HG03432 (cell line): Measurements from ENCODE around the gene IGFL4.

Experiments
- ATAC-seq: cut with Tn5 transposase; IDR thresholded peaks from one replicate; pipeline ENCODE4 v1.9.1; 2021; ENCODE audit warnings: mild to moderate bottlenecking, moderate library complexity; ENCODE audit not compliant: unreplicated experiment

Gene IGFL4

GRCh38 chr19:46065486-46066071, 24.8 kb upstream of the IGFL4 start:
- no peak for ATAC-seq

- no peak for ATAC-seq
Observed at GRCh38 chr19:46063201-46063600, 22.4 kb upstream of the IGFL4 start.

- no peak for ATAC-seq
Observed at GRCh38 chr19:46060012-46060411, 19.2 kb upstream of the IGFL4 start.

- ATAC-seq, result no peak
Observed at GRCh38 chr19:46058778-46059177, 18.0 kb upstream of the IGFL4 start.

GRCh38 chr19:46056536-46056935, 15.7 kb upstream of the IGFL4 start:
- no peak for ATAC-seq

- ATAC-seq, result no peak
Observed at GRCh38 chr19:46052896-46053295, 12.1 kb upstream of the IGFL4 start.

- ATAC-seq, result no peak
Observed at GRCh38 chr19:46049597-46049996, 8.8 kb upstream of the IGFL4 start.

- ATAC-seq, result no peak
Observed at GRCh38 chr19:46043519-46043918, 2.7 kb upstream of the IGFL4 start.

- ATAC-seq, result no peak
Observed at GRCh38 chr19:46042252-46042883, 1.6 kb upstream of the IGFL4 start.

GRCh38 chr19:46040125-46040524, 677 bp downstream of the IGFL4 start:
- no peak for ATAC-seq

- ATAC-seq, result no peak
Observed at GRCh38 chr19:46036744-46037128, 4.1 kb downstream of the IGFL4 start.

- ATAC-seq, result no peak
Observed at GRCh38 chr19:46035986-46036743, 4.6 kb downstream of the IGFL4 start.

- no peak for ATAC-seq
Observed at GRCh38 chr19:46035546-46035945, 5.3 kb downstream of the IGFL4 start.

GRCh38 chr19:46033401-46033800, 7.4 kb downstream of the IGFL4 start:
- no peak for ATAC-seq

GRCh38 chr19:46032597-46033025, 8.2 kb downstream of the IGFL4 start:
- ATAC-seq, result no peak

GRCh38 chr19:46031781-46032596, 8.8 kb downstream of the IGFL4 start:
- no peak for ATAC-seq

- no peak for ATAC-seq
Observed at GRCh38 chr19:46030812-46031550, 9.8 kb downstream of the IGFL4 start.

GRCh38 chr19:46025835-46026234, 15.0 kb downstream of the IGFL4 start:
- no peak for ATAC-seq

GRCh38 chr19:46023311-46023779, 17.5 kb downstream of the IGFL4 start:
- ATAC-seq, result no peak
